Measurements from ENCODE around the gene AHCYL1.
"Not testable (repeated sequence)": the region's sequence is repeated elsewhere in the genome, so short reads cannot be mapped to it uniquely, and the experiment has no call there.

Gene AHCYL1

DNA sequence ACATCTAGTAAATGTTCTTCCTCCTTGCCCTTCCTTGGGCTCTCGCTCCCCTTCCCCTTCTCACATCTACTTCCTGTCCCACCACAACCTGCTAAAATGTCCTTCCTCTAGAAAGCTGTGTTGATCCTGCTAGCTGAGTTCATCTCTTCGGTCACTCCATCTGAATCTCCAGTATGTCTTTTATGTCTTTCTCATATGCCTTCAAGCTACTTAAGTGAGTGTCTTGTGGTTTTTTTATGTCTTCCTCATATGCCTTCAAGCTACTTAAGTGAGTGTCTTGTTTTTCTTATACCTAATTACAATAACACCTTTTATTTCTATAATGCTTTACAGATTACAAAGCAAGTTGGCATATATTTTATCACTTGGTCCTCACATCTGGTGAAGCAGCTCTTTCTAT lies 40.0 kb upstream of the AHCYL1 start:
- DNase-seq, result no peak
- Histone ChIP-seq H3K27ac (no peak overlapping the region), H3K4me3 (ENCODE audit: low read depth, low read length) (no peak overlapping the region), H3K27me3 (replicated peaks) (no peaks in the 10 kb centered on the region), H3K36me3 (replicated peaks) (no peaks in the 10 kb centered on the region)
- in situ Hi-C loops (cut with HindIII; ENCODE audit: low pct_ligation_motif_present, low sequenced_read_pairs), result no loop called here
- no peak for TF ChIP-seq CTCF (IDR thresholded peaks at IDR 0.05; ENCODE audit: low read depth, low read length, missing control alignments)

DNA sequence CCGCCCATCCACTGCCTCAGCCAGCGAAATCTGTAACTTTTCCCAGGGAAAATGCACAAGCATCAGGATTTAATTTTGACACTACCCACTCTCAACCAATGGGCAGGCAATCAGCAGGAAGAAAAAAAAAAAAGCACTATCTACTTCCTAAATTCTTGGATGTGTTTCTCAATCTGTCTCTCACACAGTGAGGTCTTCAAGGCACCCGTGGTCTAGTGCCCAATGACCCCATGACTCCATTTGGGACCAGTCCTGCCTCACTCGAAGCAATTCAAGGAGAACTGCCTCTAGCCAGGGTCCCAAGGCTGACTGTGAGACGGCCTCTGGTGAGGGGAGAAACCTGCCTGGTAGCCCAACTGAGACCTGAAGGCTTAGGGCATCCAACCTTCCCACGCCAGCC lies 38.1 kb upstream of the AHCYL1 start:
- no peak for TF ChIP-seq CTCF (IDR thresholded peaks at IDR 0.05; ENCODE audit: low read depth, low read length, missing control alignments)
- Histone ChIP-seq H3K36me3 (replicated peaks) (no peaks in the 10 kb centered on the region), H3K27me3 (replicated peaks) (no peaks in the 10 kb centered on the region), H3K4me3 (ENCODE audit: low read depth, low read length) (no peak overlapping the region), H3K27ac (no peak overlapping the region)
- in situ Hi-C loops (cut with HindIII; ENCODE audit: low pct_ligation_motif_present, low sequenced_read_pairs), result no loop called here
- no peak for DNase-seq

DNA sequence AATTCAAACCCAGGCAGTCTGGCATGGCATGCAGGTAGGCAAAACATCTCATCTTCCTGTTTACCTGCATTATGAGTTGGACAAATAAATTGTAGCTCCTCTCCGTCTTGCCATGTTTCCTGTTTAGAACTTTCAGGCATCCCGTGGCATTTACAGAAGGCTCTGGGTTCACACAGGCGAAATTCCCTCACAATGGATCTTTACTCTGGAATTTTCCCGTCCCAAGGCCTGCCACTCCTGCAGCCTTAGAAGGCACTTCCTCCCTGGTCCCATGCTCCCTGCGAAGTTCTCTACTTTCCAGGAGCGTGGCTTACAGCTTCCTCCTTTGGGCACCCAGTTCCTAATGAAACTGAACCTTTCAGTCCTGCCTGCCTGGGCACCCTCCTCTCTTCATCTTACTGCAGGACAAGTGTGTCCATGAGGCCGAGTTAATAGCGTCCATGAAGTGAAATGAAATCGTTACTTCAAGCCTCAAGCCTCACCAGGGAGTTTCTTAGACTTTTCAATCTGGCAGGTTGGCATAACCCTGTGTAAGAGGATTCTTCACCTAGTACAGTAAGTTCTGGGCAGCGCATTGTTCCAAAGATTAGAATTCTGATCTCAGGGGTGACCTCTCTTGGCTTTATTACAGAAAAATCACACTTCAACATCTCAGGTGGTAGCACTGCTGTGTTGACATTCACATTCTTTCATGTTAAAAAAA lies 36.8 kb upstream of the AHCYL1 start:
- no peak for DNase-seq
- no peaks in the 10 kb centered on the region for H3K27me3 ChIP-seq (replicated peaks)
- H3K36me3 ChIP-seq (replicated peaks), result no peaks in the 10 kb centered on the region
- TF ChIP-seq CTCF (IDR thresholded peaks at IDR 0.05; ENCODE audit: low read depth, low read length, missing control alignments), result no peak
- in situ Hi-C loops (cut with HindIII; ENCODE audit: low pct_ligation_motif_present, low sequenced_read_pairs), result no loop called here
- H3K4me3 ChIP-seq (ENCODE audit: low read depth, low read length), result no peak overlapping the region
- no peak overlapping the region for H3K27ac ChIP-seq

DNA sequence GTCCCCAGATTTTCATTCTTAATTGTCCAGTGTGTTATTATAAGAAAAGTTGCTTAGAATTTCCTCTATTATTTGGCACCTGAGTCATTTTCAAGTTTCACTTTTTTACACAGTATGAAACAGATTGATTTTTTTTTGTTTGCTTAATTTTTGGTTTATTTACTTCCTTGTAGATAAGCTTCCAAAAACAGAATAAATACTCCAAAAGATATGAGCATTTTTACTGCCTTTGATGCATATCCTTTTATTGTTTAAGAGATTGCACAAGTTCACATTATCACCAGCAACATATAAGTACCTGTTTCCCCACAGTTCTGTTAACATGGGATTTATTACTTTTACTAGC lies 36.3 kb upstream of the AHCYL1 start:
- DNase-seq, result no peak
- no peaks in the 10 kb centered on the region for H3K36me3 ChIP-seq (replicated peaks)
- H3K27me3 ChIP-seq (replicated peaks), result no peaks in the 10 kb centered on the region
- no peak overlapping the region for H3K4me3 ChIP-seq (ENCODE audit: low read depth, low read length)
- TF ChIP-seq CTCF (IDR thresholded peaks at IDR 0.05; ENCODE audit: low read depth, low read length, missing control alignments), result no peak
- in situ Hi-C loops (cut with HindIII; ENCODE audit: low pct_ligation_motif_present, low sequenced_read_pairs), result no loop called here
- H3K27ac ChIP-seq, result no peak overlapping the region

GRCh38 chr1:109950038-109950437 lies 34.5 kb upstream of the AHCYL1 start:
- no peak for DNase-seq
- Histone ChIP-seq H3K36me3 (replicated peaks) (no peaks in the 10 kb centered on the region), H3K4me3 (ENCODE audit: low read depth, low read length) (no peak overlapping the region), H3K27ac (no peak overlapping the region), H3K27me3 (replicated peaks) (no peaks in the 10 kb centered on the region)
- in situ Hi-C loops (cut with HindIII; ENCODE audit: low pct_ligation_motif_present, low sequenced_read_pairs), result no loop called here
- no peak for TF ChIP-seq CTCF (IDR thresholded peaks at IDR 0.05; ENCODE audit: low read depth, low read length, missing control alignments)

GRCh38 chr1:109950509-109950908 lies 34.1 kb upstream of the AHCYL1 start:
- TF ChIP-seq CTCF (IDR thresholded peaks at IDR 0.05; ENCODE audit: low read depth, low read length, missing control alignments), result no peak
- in situ Hi-C loops (cut with HindIII; ENCODE audit: low pct_ligation_motif_present, low sequenced_read_pairs), result no loop called here
- Histone ChIP-seq H3K36me3 (replicated peaks) (no peaks in the 10 kb centered on the region), H3K27ac (no peak overlapping the region), H3K27me3 (replicated peaks) (no peaks in the 10 kb centered on the region), H3K4me3 (ENCODE audit: low read depth, low read length) (no peak overlapping the region)
- no peak for DNase-seq

DNA sequence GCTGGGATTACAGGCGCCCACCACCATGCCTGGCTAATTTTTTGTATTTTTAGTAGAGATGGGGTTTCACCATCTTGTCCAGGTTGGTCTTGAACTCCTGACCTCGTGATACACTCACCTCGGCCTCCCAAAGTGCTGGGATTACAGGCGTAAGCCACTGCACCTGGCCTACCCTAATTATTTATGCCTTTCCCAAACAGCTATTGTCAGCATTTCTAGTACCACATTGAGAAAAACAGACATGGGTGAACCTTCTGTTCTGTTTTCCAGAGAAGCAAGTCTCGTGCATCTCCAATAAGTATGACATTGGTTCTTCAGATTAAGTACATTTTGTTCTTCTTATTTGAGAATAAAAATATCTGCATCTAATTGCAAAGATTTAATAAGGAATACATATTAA lies 33.1 kb upstream of the AHCYL1 start:
- H3K27me3 ChIP-seq (replicated peaks); H3K4me3 ChIP-seq (ENCODE audit: low read depth, low read length); H3K27ac ChIP-seq; in situ Hi-C loops (cut with HindIII; ENCODE audit: low pct_ligation_motif_present, low sequenced_read_pairs); DNase-seq; H3K36me3 ChIP-seq (replicated peaks): not testable (repeated sequence)

Measured in brain microvascular endothelial cell (primary cell).